GM18951 (cell line): ENCODE data around the gene GPBP1.

ENCODE experiments used
- POLR2A ChIP-seq: IDR thresholded peaks from 4 replicates; pipeline ENCODE4 v1.6.1; 2011; ENCODE audit warnings: mild to moderate bottlenecking; ENCODE audit not compliant: insufficient read length, insufficient read depth; ENCODE audit errors: extremely low read depth
- in situ Hi-C: fragments of 300-500 bp; cut with MboI; formaldehyde crosslinking; loops from one replicate; pipeline ENCODE4 v1.12.0; 2022; ENCODE audit warnings: low sequenced_read_pairs, mixed read lengths, inconsistent platforms; ENCODE audit not compliant: unreplicated experiment

The GPBP1 gene

DNA sequence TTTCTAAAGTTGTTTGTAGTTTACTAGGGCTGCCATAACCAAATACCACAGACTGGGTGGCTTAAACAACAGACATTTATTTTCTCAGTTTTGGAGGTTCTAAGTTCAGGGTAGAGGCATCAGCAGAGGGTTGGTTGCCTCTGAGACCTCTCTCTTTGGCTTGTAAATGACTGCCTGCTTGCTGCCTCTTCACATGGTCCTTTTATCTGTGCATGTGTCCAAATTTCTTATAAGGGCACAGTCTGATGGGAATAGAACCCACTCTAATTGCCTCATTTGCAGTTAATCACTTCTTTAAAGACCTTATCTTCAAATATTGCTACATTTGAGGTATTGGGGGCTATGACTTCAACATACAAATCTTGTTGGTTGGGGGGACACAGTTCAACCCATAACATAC is 36.8 kb downstream of the GPBP1 start:
- in situ Hi-C loops, result no loop called here

DNA sequence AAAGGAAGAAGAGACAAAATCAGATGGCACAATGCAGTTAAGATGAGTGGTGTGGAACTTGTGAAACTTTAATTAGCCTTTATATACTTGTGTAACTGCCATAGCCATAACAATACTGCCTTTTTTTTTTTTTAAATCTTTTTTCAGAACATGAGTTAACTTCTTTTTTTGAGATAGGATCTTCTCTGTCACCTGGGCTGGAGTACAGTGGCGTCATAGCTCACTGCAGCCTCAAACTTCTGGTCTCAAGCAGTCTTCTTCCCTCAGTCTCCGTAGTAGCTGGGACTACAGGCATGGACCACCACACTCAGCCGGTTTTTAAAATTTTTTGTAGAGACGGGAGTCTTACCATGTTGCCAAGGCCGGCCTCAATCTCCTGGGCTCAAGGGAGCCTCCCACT is 37.2 kb downstream of the GPBP1 start:
- in situ Hi-C loops, result no loop called here
- no peak for TF ChIP-seq POLR2A

More for the DNA sequence above, 36.8 kb downstream of the GPBP1 start:
- TF ChIP-seq POLR2A, result no peak

DNA sequence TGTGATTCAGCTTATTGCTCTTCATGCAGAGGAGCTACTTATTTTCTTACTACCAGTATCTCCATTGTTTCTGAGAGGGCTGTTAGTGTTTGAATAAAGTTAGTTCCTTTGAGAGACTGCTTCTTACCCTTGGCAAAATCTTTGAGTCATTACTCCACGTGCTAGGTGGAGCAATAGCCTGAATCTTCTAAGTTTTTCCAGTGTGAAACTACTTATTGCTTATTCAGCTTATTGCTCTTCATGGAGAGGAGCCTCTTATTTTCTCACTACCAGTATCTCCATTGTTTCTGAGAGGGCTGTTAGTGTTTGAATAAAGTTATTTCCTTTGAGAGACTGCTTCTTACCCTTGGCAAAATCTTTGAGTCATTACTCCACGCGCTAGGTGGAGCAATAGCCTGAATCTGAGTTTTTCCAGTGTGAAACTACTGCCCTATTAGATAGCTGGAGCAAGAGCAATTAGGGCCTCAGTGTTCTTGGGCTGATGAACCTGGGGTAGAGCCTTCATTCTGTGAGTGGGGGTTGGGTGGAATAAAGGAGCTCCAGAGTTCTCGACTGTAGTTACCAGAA is 41.9 kb downstream of the GPBP1 start:
- in situ Hi-C loops, result no loop called here

DNA sequence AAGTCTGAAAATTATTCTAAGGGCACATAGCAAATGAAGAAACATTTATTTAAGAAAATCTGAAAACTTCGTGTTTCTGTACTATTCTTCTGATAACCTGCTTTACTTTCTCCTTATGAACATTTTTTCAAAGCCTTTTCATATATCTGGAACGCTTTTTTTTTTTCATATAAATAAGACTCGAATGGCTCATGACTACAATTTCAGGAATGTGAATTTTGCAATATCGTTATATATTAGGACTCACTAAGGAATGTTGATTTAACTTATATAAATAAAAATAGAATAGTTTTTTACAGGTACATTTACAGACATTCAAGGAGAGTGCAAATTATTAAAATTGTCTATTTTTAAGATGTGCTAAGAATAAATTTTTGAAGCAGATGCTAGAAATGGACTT is 42.9 kb downstream of the GPBP1 start:
- in situ Hi-C loops, result no loop called here

More for the DNA sequence above, 41.9 kb downstream of the GPBP1 start:
- no peak for TF ChIP-seq POLR2A

DNA sequence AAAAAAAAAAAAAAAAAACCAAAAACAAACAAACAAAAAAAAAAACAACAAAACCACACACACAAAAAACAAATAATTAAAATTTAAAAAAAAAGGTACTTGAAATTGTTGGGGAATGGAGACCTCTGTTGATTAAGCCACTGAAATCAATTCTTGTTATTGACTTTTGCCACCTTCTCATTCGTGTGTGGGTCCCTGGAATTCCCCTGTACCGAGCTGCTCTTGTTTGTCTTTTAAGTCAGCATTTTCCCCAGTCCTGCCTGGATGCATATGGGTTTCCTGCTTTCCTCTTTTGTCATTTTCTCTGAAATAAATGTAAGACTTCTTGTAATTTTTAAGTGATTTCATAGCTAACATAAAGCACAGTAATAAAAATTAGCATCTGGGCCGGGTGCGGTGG is 45.5 kb downstream of the GPBP1 start:
- in situ Hi-C loops, result no loop called here

More for the DNA sequence above, 42.9 kb downstream of the GPBP1 start:
- no peak for TF ChIP-seq POLR2A

DNA sequence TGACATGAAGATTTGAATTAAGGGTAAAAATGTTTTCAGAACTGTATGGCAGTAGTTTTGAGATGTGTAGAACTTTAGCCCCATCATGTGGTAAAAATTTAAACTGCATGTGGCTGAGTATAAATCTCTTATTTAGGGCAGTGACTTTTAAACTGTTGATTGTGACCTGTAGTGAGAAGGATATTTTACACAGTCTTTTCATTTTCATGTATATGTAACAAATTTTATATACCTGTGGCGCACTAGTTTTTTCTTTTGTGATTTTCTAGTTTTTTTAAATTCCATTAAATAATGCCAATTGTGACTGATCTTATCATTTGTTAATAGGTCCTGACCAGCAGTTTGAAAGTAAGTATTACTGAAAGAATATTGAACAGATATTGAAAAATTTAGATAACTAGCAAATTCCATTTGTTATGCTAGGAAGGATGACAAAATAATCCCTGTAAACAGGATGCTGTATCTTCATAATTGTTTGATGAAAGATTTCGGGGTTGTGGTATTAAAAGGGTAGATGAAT is 47.2 kb downstream of the GPBP1 start:
- no peak for TF ChIP-seq POLR2A
- in situ Hi-C loops, result loop anchor here (10.0 kb wide), 1 partner anchor 316 kb away; the partner anchor contains the start of gene SETD9

More for the DNA sequence above, 45.5 kb downstream of the GPBP1 start:
- no peak for TF ChIP-seq POLR2A

DNA sequence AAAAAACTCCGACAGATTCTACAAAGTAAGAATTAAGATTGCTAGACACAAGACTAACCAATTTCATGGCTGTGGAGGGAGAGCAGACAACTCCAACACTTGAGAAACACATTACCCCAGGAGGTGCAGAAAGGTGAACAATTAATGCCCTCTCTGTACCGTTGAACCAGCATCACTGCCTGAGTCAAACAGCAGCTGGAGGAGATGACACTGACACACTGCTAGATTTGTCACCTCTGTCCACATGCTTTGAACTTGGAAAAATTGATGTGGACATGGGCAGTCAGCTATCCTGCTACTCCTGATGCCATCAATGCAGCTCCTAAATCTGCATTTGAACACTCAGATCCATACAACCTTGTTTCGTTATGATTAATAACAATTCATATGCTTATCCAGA is 51.7 kb downstream of the GPBP1 start:
- in situ Hi-C loops, result loop anchor here (10.0 kb wide), 1 partner anchor 321 kb away; the partner anchor contains the start of gene SETD9
- no peak for TF ChIP-seq POLR2A

DNA sequence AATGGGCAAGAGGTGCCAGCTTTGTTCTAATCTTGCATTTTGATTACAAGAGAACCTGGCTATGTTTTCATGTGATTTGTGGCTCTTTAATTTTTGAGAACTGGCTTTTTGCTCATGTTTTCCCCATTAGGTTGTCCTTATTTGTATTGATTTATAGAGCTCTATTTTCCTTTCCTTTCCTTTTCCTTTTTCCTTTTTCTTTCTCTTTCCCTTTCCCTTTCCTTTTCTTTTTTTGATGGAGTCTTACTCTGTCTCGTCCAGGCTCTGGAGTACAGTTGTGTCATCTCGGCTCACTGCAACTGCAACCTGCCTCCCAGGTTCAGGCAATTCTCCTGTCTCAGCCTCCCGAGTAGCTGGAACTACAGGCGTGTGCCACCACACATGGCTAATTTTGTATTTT is 55.5 kb downstream of the GPBP1 start:
- no peak for TF ChIP-seq POLR2A
- in situ Hi-C loops, result loop anchor here (10.0 kb wide), 1 partner anchor 325 kb away; the partner anchor contains the start of gene SETD9

DNA sequence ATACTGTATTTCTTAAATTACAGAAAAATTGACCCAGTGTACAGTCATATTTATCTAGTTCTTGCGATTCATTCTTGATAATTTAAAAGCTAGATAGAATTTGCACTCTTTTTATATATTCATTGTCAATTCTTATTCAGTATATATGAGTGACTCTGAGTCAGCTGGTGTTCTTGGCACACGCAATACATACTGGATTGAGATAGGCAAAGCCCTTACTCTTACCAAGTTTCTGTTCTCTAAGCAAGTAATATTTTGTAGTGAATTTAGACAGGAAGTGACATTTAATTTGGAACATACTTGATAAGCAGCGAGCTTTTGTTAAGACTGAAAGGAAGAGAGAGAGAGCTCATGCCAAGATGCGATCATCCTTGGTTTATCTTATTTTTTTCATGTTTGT is 57.7 kb downstream of the GPBP1 start:
- no peak for TF ChIP-seq POLR2A
- in situ Hi-C loops, result no loop called here

DNA sequence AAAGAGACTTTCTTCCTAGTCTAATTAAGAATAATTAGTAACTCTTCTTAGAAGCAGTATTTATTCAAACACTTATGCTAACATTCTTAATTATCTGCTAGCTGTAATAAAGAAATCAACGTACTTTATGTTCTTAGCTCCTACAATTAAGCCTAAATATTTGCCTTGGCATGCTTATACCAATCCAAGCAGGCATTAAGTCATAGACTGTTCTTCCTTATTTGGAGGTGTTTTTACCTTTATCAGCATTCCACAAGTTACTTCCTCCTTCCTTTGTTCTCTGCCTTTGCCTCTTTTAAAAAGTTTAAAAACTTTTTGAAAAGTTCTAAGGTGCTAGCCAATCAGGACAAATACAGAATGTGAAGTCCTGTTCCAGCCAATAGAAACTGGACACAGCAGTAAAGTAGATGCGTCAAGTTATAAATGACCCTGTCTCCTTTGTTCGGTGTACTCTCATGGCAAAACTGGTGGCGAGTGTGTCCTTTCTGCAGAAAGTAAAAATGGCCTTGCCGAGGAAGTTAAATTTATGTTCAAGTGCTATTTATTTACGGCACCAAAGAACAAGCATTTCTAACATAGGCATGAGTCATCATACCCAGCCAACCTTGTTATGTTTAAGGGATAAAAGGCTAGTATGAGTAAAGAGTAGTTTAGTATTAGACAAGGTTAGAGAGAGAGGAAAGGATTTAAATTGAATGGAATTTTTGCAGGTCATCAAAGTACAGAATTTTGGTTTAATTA is 58.6 kb downstream of the GPBP1 start:
- in situ Hi-C loops, result no loop called here
- no peak for TF ChIP-seq POLR2A

DNA sequence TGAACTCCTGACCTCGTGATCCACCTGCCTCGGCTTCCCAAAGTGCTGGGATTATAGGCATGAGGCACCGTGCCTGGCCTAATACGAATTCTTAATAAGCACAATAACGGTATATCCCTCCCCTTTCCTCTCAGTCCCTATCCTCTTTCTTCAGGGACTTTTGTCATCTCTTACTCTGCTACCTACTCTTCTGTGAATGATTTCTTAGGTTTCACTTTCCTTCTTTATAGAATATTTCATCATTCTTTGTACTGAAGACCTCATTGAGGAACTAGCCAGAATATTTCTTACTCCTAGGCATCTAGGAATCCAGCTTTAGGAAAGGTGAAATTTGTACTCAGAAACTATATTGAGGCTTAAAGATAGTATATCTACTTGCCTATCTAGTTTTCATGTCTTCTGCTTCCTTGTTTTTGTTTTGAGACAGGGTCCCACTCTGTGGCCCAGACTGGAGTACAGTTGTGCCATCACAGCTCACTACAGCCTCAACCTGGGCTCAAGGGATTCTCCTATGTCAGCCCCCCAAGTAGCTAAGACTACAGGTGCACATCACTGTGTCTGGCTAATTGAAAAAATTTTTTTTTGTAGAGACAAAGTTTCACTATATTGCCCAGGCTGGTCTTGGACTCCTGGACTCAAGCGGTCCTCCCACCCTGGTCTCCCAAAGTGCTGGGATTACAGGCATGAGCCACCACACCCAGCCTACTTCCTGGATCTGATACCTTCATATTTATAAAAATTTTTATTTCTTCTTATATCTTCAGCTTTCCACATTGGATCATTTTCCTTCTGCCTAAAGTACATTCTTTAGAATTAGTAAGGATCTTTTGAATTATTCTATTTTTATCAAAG is 69.7 kb downstream of the GPBP1 start:
- in situ Hi-C loops, result no loop called here
- no peak for TF ChIP-seq POLR2A

DNA sequence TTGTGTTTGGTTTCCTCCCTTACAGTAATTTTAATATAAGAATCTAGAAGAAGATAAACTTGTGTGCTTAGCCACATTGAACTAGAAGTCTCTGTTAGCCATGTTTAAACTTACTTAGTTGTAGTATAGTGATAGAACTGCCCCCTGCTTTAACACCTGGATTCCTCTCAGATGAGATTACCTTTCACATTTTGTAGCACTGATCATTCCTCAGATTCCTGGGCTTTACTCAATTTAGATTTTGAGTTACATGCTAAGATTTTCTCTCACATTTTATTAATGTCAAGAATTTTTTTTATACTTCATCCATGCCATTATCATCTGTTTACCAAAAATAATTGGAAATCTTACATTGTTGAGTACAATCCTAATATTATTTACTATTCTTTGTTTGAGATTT is 70.5 kb downstream of the GPBP1 start:
- TF ChIP-seq POLR2A, result no peak
- in situ Hi-C loops, result no loop called here

DNA sequence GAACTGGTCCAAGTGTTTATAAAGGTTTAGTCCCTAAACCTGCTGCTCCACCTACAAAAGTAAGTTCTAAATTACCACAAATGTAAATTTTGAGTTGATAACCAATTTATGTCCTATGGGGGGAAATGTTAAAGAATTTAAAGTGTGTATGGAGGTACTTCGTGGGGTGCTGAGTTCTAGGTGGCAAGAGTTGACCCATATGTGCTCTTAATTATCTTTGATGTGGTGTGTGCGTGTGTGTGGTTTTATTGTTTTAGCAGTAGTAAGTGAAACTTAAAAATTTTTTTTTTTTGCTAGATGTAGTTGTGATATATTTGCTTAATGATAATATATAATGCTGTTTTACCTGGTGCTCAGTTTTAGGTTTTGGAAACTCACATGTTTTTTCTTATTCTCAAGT is 72.6 kb downstream of the GPBP1 start:
- TF ChIP-seq POLR2A, result no peak
- in situ Hi-C loops, result no loop called here
